SJCRH30 (cell line): ENCODE results near the gene SORCS2. TPM values are rescaled to one million over a fixed set of nuclear protein-coding genes. Genes with fewer than 3 reads are reported as not detected.

ENCODE experiments used
- DNase-seq, 2 experiments: peaks; one replicate each; pipeline ENCODE4 v3.0.0-alpha.2; 2015 to 2020
- H3K27ac ChIP-seq: fragments of 250-450 bp; sonication (Bioruptor Pico); 2 replicates; pipeline ENCODE4 v1.5.1; 2020; ENCODE audit warnings: mild to moderate bottlenecking, moderate library complexity
- H3K27me3 ChIP-seq: fragments of 250-450 bp; sonication (Bioruptor Pico); 2 replicates; pipeline ENCODE4 v1.5.1; 2020; ENCODE audit warnings: mild to moderate bottlenecking, moderate library complexity
- H3K36me3 ChIP-seq: fragments of 250-450 bp; sonication (Bioruptor Pico); 2 replicates; pipeline ENCODE4 v1.5.1; 2020; ENCODE audit warnings: mild to moderate bottlenecking, moderate library complexity
- H3K4me1 ChIP-seq: fragments of 250-450 bp; sonication (Bioruptor Pico); 2 replicates; pipeline ENCODE4 v1.5.1; 2020; ENCODE audit warnings: mild to moderate bottlenecking, moderate library complexity
- H3K4me3 ChIP-seq: fragments of 250-450 bp; sonication (Bioruptor Pico); 2 replicates; pipeline ENCODE4 v1.5.1; 2020; ENCODE audit warnings: mild to moderate bottlenecking, moderate library complexity
- H3K9me3 ChIP-seq: fragments of 250-450 bp; sonication (Bioruptor Pico); replicated peaks from 2 replicates; pipeline ENCODE4 v1.5.1; 2020; ENCODE audit warnings: mild to moderate bottlenecking, moderate library complexity
- total RNA-seq: library from RNA; depleted of rRNA; stranded (reverse); fragments of >200 nt; shearing (Covaris generic); gene quantifications from 2 replicates; pipeline ENCODE4 v1.2.3, GENCODE V29; 2014

Gene SORCS2
- total RNA-seq, 1 experiment from 2014 or later: 1.4 TPM

- no peak overlapping the region for H3K4me3 ChIP-seq
- H3K27me3 ChIP-seq: no peaks in the 10 kb centered on the region
- no peaks in the 10 kb centered on the region for H3K9me3 ChIP-seq
- H3K36me3 ChIP-seq: no peaks in the 10 kb centered on the region
- no peak overlapping the region for H3K27ac ChIP-seq
- peaks cover 5% of the 10 kb centered on the region for H3K4me1 ChIP-seq
- no peak for DNase-seq
Observed at GRCh38 chr4:7306021-7306965, 114.0 kb downstream of the SORCS2 start.

- no peak overlapping the region for H3K27ac ChIP-seq
- H3K9me3 ChIP-seq: no peaks in the 10 kb centered on the region
- H3K36me3 ChIP-seq: no peaks in the 10 kb centered on the region
- no peak for DNase-seq
- H3K27me3 ChIP-seq: no peaks in the 10 kb centered on the region
- H3K4me1 ChIP-seq: peaks cover 7% of the 10 kb centered on the region
- no peak overlapping the region for H3K4me3 ChIP-seq
Observed at GRCh38 chr4:7306986-7307385, 114.6 kb downstream of the SORCS2 start.

- no peak for DNase-seq
- Histone ChIP-seq H3K4me3 (no peak overlapping the region), H3K36me3 (no peaks in the 10 kb centered on the region), H3K27ac (no peak overlapping the region), H3K9me3 (no peaks in the 10 kb centered on the region), H3K27me3 (no peaks in the 10 kb centered on the region), H3K4me1 (peaks cover 7% of the 10 kb centered on the region)
Observed at GRCh38 chr4:7307394-7308099, 115.2 kb downstream of the SORCS2 start.

GRCh38 chr4:7309181-7309580 lies 116.8 kb downstream of the SORCS2 start:
- H3K4me1 ChIP-seq: peaks cover 7% of the 10 kb centered on the region
- DNase-seq: no peak
- H3K27ac ChIP-seq: no peak overlapping the region
- H3K9me3 ChIP-seq: no peaks in the 10 kb centered on the region
- no peaks in the 10 kb centered on the region for H3K36me3 ChIP-seq
- no peaks in the 10 kb centered on the region for H3K27me3 ChIP-seq
- H3K4me3 ChIP-seq: no peak overlapping the region

GRCh38 chr4:7309636-7310390 lies 117.5 kb downstream of the SORCS2 start:
- DNase-seq: no peak
- H3K4me3 ChIP-seq: no peak overlapping the region
- H3K36me3 ChIP-seq: no peaks in the 10 kb centered on the region
- H3K4me1 ChIP-seq: peaks cover 7% of the 10 kb centered on the region
- H3K27me3 ChIP-seq: no peaks in the 10 kb centered on the region
- no peak overlapping the region for H3K27ac ChIP-seq
- no peaks in the 10 kb centered on the region for H3K9me3 ChIP-seq

- no peaks in the 10 kb centered on the region for H3K27me3 ChIP-seq
Observed at GRCh38 chr4:7310451-7310850, 118.1 kb downstream of the SORCS2 start.

GRCh38 chr4:7311205-7311604 lies 118.9 kb downstream of the SORCS2 start:
- H3K9me3 ChIP-seq: no peaks in the 10 kb centered on the region
- H3K36me3 ChIP-seq: no peaks in the 10 kb centered on the region
- no peak overlapping the region for H3K27ac ChIP-seq
- no peak overlapping the region for H3K4me3 ChIP-seq
- H3K27me3 ChIP-seq: no peaks in the 10 kb centered on the region
- DNase-seq: peak in 1 of 2 experiments; percentile 42
- peaks cover 7% of the 10 kb centered on the region for H3K4me1 ChIP-seq

More at GRCh38 chr4:7310451-7310850, 118.1 kb downstream of the SORCS2 start:
- Histone ChIP-seq H3K9me3 (no peaks in the 10 kb centered on the region), H3K27ac (no peak overlapping the region), H3K4me1 (peaks cover 7% of the 10 kb centered on the region), H3K4me3 (no peak overlapping the region), H3K36me3 (no peaks in the 10 kb centered on the region)
- DNase-seq: no peak

- no peak overlapping the region for H3K4me3 ChIP-seq
- H3K9me3 ChIP-seq: no peaks in the 10 kb centered on the region
- no peak for DNase-seq
- H3K27me3 ChIP-seq: no peaks in the 10 kb centered on the region
- H3K4me1 ChIP-seq: peaks cover 7% of the 10 kb centered on the region
- H3K36me3 ChIP-seq: no peaks in the 10 kb centered on the region
- H3K27ac ChIP-seq: no peak overlapping the region
Observed at GRCh38 chr4:7312691-7313090, 120.4 kb downstream of the SORCS2 start.

- Histone ChIP-seq H3K36me3 (no peaks in the 10 kb centered on the region), H3K4me1 (peaks cover 7% of the 10 kb centered on the region), H3K4me3 (no peak overlapping the region), H3K27me3 (no peaks in the 10 kb centered on the region), H3K27ac (no peak overlapping the region), H3K9me3 (no peaks in the 10 kb centered on the region; the same call in 1 of the 2 replicates)
- no peak for DNase-seq
Observed at GRCh38 chr4:7313347-7313811, 121.0 kb downstream of the SORCS2 start.

GRCh38 chr4:7313991-7314390 lies 121.7 kb downstream of the SORCS2 start:
- H3K36me3 ChIP-seq: no peaks in the 10 kb centered on the region
- no peaks in the 10 kb centered on the region for H3K27me3 ChIP-seq
- no peak overlapping the region for H3K27ac ChIP-seq
- H3K4me3 ChIP-seq: no peak overlapping the region
- peaks cover 7% of the 10 kb centered on the region for H3K4me1 ChIP-seq
- DNase-seq: no peak
- H3K9me3 ChIP-seq: no peaks in the 10 kb centered on the region; the same call in 1 of the 2 replicates

- Histone ChIP-seq H3K4me3 (no peak overlapping the region), H3K36me3 (no peaks in the 10 kb centered on the region), H3K9me3 (no peaks in the 10 kb centered on the region; the same call in 1 of the 2 replicates), H3K27ac (no peak overlapping the region), H3K4me1 (peaks cover 7% of the 10 kb centered on the region), H3K27me3 (no peaks in the 10 kb centered on the region)
- DNase-seq: no peak
Observed at GRCh38 chr4:7315286-7315685, 122.9 kb downstream of the SORCS2 start.

GRCh38 chr4:7315935-7316334 lies 123.6 kb downstream of the SORCS2 start:
- DNase-seq: no peak
- Histone ChIP-seq H3K9me3 (no peaks in the 10 kb centered on the region; the same call in 1 of the 2 replicates), H3K4me1 (peaks cover 6% of the 10 kb centered on the region), H3K27me3 (no peaks in the 10 kb centered on the region), H3K36me3 (no peaks in the 10 kb centered on the region), H3K4me3 (no peak overlapping the region), H3K27ac (no peak overlapping the region)

GRCh38 chr4:7319024-7319423 lies 126.7 kb downstream of the SORCS2 start:
- Histone ChIP-seq H3K4me1 (peaks cover 14% of the 10 kb centered on the region), H3K27ac (no peak overlapping the region), H3K36me3 (no peaks in the 10 kb centered on the region), H3K4me3 (no peak overlapping the region), H3K9me3 (no peaks in the 10 kb centered on the region; the same call in 1 of the 2 replicates), H3K27me3 (no peaks in the 10 kb centered on the region)
- DNase-seq: no peak

GRCh38 chr4:7320206-7320797 lies 128.0 kb downstream of the SORCS2 start:
- no peak overlapping the region for H3K27ac ChIP-seq
- H3K4me1 ChIP-seq: peaks cover 26% of the 10 kb centered on the region
- no peaks in the 10 kb centered on the region for H3K36me3 ChIP-seq
- no peak overlapping the region for H3K4me3 ChIP-seq
- DNase-seq: no peak
- H3K27me3 ChIP-seq: no peaks in the 10 kb centered on the region
- no peaks in the 10 kb centered on the region; the same call in 1 of the 2 replicates for H3K9me3 ChIP-seq
